ENCODE measurements around the gene RTN4RL1. TPM values are rescaled to one million over a fixed set of nuclear protein-coding genes. Genes with fewer than 3 reads are reported as not detected.
A peak's percentile ranks its signal among the peaks of the same experiment; 100 is the strongest.

The RTN4RL1 gene
- total RNA-seq, 1 donor from 2014 or later: 0.32 TPM

DNA sequence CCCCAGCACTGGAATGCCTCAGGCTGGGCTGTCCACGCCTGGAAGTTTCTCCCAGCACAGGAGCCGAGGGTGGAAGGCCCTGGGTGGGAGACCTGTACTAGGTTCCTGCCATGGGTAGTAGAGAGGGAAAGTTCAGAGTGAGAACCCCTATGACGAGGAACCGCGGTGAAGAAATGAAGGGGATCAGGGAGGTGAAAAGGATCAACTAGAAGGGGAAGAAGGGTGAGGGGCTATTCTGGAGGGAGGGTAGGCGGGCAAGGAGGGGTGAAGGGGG is 35.2 kb upstream of the RTN4RL1 start:
- DNase-seq (ENCODE audit: low spot score): no peak
- intact Hi-C loops (cut with DNase I): no loop called here

DNA sequence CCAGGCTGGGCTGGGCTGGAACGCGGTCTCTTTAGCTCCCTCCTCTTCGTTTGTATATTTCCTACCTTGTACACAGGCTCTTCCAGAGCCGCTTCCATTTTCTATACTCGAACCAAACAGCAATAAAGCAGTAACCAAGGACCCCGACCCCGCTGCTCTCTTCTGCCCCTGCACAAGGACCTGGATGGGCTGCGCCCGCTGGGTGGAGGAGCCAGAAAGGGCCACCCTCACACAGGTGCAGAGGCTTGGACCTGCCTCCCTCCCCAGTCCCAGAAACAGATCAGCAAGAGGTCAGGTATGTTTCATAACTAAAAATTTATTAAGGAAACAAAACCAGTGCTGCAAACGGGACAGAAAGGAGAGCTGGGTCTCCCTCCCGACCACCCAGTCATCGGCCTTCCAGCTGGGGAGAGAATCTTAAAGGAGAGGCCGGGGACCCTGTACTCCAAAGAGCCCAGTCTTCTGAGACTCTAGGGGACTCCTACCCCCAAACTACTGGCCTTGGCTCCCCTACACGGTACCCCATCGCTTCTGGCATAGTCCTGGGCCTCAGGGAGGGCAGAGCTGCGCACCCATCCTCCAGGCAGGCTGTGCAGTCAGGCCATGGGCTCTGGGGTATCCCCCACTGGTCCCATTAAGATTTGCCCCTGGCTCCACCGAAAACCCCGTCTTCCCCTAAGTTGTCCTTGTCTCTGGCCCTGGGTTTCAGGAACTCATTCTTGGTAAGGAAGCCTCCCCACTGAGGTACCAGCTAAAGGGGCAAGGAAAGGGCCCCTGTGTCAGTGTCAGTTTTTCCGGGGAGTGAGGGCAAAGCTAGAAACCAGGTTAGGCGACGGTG is 34.6 kb upstream of the RTN4RL1 start:
- intact Hi-C loops (cut with DNase I): loop anchor here (2.0 to 5.0 kb wide), 2 partner anchors 33 to 113 kb away; no protein-coding TSS in a partner anchor
- no peak for DNase-seq (ENCODE audit: low spot score)

DNA sequence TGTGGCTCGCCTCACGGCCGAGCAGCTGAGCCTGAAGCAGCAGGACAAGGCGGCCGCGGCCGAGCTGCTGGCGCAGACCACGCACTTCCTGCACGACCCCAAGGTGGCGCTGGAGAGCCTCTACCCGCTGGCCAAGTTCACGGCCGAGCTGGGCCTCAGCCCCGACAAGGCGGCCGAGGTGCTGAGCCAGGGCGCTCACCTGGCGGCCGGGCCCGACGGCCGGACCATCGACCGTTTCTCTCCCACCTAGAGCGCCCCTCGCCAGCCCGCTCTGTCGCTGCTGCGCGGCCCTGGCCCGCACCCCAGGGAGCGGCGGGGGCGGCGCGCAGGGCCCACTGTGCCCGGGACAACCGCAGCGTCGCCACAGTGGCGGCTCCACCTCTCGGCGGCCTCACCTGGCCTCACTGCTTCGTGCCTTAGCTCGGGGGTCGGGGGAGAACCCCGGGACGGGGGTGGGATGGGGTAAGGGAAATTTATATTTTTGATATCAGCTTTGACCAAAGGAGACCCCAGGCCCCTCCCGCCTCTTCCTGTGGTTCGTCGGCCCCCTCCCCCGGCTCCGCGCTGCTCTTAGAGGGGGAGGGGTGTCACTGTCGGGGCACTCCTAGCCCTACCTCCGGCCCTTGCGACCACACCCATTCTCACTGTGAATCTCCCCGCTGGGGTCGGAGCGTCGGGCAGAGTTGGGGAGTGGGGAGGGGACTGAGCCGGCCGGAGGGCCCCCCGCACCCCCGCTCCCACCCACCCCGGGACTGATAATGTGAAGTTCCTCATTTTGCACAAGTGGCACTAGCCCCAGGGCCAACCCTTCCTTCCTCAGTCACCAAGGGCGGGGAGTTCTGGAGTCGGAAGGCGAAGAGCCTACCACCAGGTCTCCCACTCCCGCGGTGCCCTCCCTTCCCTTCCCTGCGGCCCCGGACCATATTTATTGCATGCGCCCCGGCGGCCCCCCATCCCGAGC is 33.7 kb upstream of the RTN4RL1 start:
- intact Hi-C loops (cut with DNase I): loop anchor here (2.0 to 5.0 kb wide), 2 partner anchors 33 to 114 kb away; no protein-coding TSS in a partner anchor
- DNase-seq (ENCODE audit: low spot score): peak; percentile 95

DNA sequence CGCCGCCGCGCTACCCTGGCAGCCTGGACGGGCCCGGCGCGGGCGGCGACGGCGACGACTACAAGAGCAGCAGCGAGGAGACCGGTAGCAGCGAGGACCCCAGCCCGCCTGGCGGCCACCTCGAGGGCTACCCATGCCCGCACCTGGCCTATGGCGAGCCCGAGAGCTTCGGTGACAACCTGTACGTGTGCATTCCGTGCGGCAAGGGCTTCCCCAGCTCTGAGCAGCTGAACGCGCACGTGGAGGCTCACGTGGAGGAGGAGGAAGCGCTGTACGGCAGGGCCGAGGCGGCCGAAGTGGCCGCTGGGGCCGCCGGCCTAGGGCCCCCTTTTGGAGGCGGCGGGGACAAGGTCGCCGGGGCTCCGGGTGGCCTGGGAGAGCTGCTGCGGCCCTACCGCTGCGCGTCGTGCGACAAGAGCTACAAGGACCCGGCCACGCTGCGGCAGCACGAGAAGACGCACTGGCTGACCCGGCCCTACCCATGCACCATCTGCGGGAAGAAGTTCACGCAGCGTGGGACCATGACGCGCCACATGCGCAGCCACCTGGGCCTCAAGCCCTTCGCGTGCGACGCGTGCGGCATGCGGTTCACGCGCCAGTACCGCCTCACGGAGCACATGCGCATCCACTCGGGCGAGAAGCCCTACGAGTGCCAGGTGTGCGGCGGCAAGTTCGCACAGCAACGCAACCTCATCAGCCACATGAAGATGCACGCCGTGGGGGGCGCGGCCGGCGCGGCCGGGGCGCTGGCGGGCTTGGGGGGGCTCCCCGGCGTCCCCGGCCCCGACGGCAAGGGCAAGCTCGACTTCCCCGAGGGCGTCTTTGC is 32.8 kb upstream of the RTN4RL1 start:
- intact Hi-C loops (cut with DNase I): loop anchor here (2.0 to 5.0 kb wide), 2 partner anchors 34 to 115 kb away; no protein-coding TSS in a partner anchor
- DNase-seq (ENCODE audit: low spot score): no peak

DNA sequence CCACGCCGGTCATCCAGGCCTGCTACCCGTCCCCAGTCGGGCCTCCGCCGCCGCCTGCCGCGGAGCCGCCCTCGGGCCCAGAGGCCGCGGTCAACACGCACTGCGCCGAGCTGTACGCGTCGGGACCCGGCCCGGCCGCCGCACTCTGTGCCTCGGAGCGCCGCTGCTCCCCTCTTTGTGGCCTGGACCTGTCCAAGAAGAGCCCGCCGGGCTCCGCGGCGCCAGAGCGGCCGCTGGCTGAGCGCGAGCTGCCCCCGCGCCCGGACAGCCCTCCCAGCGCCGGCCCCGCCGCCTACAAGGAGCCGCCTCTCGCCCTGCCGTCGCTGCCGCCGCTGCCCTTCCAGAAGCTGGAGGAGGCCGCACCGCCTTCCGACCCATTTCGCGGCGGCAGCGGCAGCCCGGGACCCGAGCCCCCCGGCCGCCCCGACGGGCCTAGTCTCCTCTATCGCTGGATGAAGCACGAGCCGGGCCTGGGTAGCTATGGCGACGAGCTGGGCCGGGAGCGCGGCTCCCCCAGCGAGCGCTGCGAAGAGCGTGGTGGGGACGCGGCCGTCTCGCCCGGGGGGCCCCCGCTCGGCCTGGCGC is 32.1 kb upstream of the RTN4RL1 start:
- intact Hi-C loops (cut with DNase I): loop anchor here (5.0 kb wide), 1 partner anchor 35 kb away; no protein-coding TSS in a partner anchor
- DNase-seq (ENCODE audit: low spot score): no peak

DNA sequence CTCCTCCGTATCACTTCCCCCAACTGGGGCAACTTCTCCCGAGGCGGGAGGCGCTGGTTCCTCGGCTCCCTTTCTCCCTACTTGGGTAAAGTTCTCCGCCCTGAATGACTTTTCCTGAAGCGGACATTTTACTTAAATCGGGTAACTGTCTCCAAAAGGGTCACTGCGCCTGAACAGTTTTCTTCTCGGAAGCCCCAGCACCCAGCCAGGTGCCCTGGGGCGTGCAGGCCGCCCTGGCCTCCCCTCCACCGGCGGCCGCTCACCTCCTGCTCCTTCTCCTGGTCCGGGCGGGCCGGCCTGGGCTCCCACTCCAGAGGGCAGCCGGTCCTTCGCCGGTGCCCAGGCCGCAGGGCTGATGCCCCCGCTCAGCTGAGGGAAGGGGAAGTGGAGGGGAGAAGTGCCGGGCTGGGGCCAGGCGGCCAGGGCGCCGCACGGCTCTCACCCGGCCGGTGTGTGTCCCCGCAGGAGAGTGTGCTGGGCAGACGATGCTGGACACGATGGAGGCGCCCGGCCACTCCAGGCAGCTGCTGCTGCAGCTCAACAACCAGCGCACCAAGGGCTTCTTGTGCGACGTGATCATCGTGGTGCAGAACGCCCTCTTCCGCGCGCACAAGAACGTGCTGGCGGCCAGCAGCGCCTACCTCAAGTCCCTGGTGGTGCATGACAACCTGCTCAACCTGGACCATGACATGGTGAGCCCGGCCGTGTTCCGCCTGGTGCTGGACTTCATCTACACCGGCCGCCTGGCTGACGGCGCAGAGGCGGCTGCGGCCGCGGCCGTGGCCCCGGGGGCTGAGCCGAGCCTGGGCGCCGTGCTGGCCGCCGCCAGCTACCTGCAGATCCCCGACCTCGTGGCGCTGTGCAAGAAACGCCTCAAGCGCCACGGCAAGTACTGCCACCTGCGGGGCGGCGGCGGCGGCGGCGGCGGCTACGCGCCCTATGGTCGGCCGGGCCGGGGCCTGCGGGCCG is 31.4 kb upstream of the RTN4RL1 start:
- intact Hi-C loops (cut with DNase I): loop anchor here (5.0 kb wide), 1 partner anchor 36 kb away; no protein-coding TSS in a partner anchor
- no peak for DNase-seq (ENCODE audit: low spot score)

DNA sequence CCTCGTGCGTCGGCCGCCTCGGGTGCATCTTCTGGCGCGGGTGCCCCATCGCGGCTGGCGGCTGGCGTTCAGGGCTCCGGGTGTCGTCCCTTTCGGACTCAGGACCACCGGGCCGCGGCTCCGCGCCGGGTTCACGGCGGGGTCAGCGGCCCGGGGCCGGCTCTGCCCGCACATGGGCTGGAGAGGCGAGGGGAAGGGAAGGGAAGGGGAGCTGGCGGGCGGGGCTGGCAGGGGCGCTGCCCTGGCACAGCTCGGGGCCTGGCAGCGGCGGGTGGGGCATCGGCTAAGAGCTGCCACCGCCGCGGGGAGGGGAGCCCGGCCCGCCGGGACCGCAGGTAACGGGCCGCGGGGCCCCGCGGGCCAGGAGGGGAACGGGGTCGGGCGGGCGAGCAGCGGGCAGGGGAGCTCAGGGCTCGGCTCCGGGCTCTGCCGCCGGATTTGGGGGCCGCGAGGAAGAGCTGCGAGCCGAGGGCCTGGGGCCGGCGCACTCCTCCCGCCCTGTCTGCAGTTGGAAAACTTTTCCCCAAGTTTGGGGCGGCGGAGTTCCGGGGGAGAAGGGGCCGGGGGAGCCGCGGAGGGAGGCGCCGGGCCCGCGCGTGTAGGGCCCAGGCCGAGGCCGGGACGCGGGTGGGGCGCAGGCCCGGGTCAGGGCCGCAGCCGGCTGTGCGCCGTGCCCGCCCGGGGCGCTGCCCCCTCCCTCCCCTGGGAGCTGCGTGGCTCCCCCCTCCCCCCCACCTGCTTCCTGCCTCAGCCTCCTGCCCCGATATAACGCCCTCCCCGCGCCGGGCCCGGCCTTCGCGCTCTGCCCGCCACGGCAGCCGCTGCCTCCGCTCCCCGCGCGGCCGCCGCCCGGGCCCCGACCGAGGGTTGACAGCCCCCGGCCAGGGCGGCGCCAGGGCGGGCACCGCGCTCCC is 30.4 kb upstream of the RTN4RL1 start:
- intact Hi-C loops (cut with DNase I): loop anchor here (2.0 to 5.0 kb wide), 2 partner anchors 37 to 227 kb away; no protein-coding TSS in a partner anchor
- no peak for DNase-seq (ENCODE audit: low spot score)

DNA sequence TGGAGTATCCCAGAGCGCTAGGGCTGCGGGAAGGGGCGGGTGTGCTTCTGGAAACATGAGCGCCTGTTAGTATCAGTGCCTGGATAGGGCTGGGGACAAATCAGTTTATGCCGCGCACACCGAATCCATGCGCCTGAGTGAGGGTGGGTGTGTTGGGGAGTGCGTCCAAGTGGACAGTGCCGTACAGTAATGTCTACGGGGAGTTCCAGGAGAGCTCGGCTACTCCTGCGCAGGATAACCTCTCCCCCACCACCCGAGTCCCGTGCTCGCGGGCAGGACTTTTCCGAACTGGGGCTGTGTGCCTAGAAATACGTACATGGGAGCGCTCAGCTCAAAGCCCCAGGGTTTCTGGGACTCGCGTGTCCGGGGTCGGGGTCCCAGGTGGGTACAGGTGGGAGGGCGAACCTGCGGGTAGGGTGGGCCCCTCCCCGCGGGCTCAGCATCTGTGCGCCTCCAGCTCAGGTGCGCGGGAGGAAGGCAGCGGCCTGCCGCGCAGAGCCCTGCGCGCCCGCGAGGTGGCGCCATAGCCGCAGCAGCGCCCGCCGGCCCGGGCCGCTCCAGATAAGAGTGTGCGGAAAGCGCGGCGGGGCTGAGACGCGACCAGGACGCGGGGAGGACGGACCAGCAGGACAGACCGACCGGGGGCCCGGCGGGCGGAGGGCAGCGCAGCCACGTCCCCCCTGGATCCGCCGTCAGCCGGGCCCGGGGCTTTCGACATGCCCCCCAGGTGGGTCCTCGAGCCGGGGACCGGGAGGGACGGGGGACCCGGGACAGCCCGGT is 29.6 kb upstream of the RTN4RL1 start, which contains the start of gene HIC1:
Gene HIC1, plus strand, starts transcription at position 592 of the 780 bp plus-strand sequence. CDS start 1,588 bp downstream, outside the sequence.
- intact Hi-C loops (cut with DNase I): loop anchor here (1.0 to 5.0 kb wide), 3 partner anchors 38 to 228 kb away; no protein-coding TSS in a partner anchor

DNA sequence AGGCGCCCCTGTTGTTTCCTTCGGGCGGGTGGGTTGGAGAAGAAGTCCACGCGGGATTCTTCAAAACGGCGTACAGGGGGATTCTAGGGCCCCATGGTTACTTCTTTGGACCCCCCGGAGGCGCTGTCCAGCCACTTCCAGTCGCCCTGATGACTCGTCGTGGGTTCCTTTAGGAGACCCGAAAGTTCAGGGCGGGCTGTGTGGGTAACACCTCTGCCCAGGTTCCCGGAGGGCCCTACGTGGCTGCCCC is 29.1 kb upstream of the RTN4RL1 start:
- no peak for DNase-seq (ENCODE audit: low spot score)
- intact Hi-C loops (cut with DNase I): loop anchor here (1.0 to 2.0 kb wide), 2 partner anchors 190 to 229 kb away; no protein-coding TSS in a partner anchor

More for the DNA sequence above, 29.6 kb upstream of the RTN4RL1 start, which contains the start of gene HIC1:
- DNase-seq (ENCODE audit: low spot score): peak; percentile 93

DNA sequence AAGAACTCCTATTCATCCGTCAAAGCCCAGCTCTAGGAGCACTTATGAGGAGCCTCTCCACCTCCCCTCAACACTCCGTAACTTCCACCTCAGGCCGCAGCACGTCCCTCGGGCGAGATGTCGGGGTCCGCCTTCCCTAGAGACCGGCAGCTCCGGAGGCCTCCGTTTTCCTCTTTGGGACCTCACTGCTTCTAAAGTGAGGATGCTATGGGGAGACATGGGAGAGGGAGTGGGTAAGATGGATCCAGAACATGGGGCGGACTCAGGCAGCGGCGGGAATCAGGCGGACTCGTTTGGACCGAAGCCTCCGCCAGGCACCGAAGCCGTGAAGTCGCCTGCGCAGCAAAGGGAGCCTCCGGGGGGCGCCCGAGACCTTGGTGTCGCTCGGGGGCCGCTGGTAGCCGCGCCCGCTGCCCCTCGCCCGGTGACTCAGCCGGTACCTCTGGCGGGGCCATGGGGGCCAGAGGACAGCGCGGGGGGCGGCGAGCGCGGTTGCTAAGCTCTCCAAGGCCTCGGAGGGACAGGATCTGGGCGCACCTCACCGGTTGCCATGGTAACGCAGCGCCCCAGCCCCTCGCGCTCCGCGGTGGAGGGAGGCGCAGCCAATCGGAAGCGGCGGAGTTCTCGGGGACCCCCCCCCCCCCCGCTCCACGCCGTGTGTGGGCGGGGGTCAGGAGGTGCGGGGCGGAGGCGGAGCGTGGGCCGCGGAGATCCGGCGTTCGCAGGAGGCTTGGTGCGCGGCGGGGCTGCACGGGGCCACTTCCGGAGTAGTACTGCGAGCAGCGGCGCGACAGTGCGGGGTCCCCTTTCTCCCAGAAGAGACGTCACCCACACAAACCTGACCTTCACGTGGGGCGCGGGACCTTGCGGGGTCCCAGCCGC is 28.5 kb upstream of the RTN4RL1 start:
- no peak for DNase-seq (ENCODE audit: low spot score)
- intact Hi-C loops (cut with DNase I): loop anchor here (1.0 to 2.0 kb wide), 2 partner anchors 191 to 229 kb away; no protein-coding TSS in a partner anchor

DNA sequence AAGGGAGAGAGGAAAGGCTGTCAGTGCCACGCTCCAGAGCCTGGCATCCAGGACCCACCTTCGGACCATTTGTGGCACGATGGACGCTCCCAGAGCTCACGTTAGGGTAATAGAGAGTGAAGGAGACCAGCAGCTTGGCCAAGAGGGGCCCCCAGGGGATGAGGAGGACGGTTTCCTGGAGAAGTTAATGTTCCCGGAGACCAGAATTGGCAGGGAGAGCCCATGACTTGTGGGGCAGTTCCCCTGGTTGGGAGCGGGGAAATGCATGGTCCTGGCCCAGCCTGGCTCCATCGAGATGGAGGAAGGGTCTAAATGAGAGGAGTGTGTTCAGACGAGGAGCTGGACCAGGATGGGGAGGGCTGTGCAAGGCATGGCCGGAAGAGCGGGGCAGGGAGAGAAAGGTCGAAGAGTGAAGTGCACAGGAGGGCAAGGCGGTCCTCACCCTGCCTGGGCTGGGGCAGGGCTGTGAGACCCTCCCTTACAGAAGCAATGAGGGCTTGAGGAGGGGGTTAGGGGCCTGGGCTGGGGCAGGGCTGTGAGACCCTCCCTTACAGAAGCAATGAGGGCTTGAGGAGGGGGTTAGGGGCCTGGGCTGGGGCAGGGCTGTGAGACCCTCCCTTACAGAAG is 26.9 kb upstream of the RTN4RL1 start:
- DNase-seq (ENCODE audit: low spot score): no peak

DNA sequence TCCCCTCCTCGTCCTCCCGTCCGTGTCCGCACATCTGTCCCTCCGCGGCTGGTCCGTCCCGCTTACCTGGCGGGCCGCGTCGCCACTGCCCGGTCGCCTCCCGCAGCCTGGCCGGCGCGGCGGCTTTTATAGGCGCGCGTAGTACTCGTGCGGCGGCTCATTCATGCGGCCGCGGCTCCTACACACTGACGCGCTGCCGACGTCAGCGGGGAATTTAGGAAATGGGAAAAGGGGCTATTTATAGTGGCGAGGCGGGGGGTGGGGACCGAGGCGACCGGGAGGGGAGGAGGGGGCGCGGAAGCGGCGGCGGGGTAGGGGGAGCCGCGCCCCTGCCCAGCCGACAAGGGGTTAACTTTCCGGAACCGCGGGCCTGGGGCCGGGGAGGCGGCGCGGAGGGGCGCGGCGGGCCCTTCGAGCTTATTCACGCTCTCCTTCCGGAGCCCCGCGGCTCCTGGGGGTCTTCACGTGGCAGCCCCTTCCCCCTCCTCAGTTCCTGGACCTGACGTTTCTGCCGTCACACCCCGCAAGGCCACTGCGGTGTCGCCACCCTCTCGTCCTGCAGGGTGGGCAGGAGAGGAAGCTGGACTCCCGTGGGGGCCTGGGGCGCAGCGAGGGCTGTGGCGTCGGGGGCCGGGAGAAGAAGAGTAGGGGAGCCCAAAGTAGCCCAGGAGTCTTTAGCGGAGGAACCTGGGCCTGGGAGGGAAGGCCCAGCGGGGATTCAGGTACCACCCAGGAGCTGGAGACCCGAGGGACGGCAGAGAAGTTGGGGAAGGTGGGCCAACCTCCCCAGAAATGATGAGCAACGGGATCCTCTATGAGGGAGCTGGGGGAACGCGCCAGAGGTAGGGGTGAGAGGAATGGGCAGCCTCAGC is 26.2 kb upstream of the RTN4RL1 start:
- intact Hi-C loops (cut with DNase I): no loop called here
- DNase-seq (ENCODE audit: low spot score): no peak

More for the DNA sequence above, 26.9 kb upstream of the RTN4RL1 start:
- intact Hi-C loops (cut with DNase I): no loop called here

DNA sequence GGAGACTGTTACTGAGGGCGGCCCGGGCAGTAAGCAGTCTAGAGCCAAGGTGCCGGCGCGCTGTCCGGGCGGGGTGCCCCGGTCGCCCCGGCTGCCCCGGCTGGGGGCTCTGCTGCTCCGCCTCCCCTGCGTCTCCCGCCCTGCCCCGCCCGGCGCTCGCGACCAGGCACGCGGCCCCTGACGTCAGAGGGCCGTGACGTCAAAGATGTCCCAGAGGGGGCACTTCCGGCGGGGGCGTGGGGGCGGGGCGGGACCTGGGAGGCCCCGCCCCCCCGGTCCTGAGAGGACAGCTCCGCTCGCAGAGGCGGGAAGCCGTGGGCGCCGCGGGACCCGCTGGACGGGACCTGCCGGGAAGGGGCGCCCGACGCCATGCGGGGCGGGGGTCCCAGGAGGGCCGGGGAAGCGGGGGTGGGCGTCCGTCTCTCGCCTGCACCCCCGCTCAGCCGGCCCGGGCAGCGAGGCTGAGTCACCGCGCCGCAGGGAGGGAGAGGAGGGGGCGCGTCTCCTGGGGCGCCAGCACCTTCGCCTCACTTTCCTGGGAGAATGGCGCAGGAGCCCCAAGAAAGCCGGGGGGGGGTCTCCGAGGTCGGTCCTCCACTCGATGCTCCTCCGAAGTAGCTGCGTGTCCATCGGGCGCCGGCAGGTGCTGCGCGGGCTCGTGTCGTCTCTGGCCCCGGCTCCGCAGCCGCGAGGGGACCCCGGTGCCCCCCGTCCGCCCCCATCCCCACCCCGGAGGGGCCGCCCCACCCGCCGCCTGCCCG is 25.3 kb upstream of the RTN4RL1 start:
- intact Hi-C loops (cut with DNase I): no loop called here
- DNase-seq (ENCODE audit: low spot score): peak; percentile 79
